Osteoblast (primary cell): ENCODE measurements around the gene VEZF1. TPM values are rescaled to one million over a fixed set of nuclear protein-coding genes. Genes with fewer than 3 reads are reported as not detected.
A peak's percentile ranks its signal among the peaks of the same experiment; 100 is the strongest.
"Not testable (repeated sequence)": the region's sequence is repeated elsewhere in the genome, so short reads cannot be mapped to it uniquely, and the experiment has no call there.

ENCODE experiments used
- DNase-seq: peaks from one replicate; pipeline ENCODE4 v3.0.0; 2011; ENCODE audit warnings: low spot score, mixed read lengths; ENCODE audit not compliant: insufficient read length; ENCODE audit errors: missing footprints
- H2AFZ ChIP-seq: 2 replicates; pipeline ENCODE4 v1.6.0; 2011; ENCODE audit warnings: mild to moderate bottlenecking, low read length
- H3K27ac ChIP-seq: 2 replicates; pipeline ENCODE4 v1.5.1; 2011; ENCODE audit warnings: mild to moderate bottlenecking, low read depth, low read length, moderate library complexity
- H3K27me3 ChIP-seq: 2 replicates; pipeline ENCODE4 v1.6.0; 2012; ENCODE audit warnings: mild to moderate bottlenecking, control low read depth, inconsistent platforms, low read length, moderate library complexity; ENCODE audit not compliant: insufficient read depth
- H3K36me3 ChIP-seq: 2 replicates; pipeline ENCODE4 v1.5.1; 2011; ENCODE audit warnings: mild to moderate bottlenecking, low read length, control low read depth, moderate library complexity; ENCODE audit not compliant: insufficient read depth
- H3K4me1 ChIP-seq: 2 replicates; pipeline ENCODE4 v1.5.1; 2011; ENCODE audit warnings: mild to moderate bottlenecking, low read length, control low read depth, moderate library complexity; ENCODE audit not compliant: insufficient read depth
- H3K4me2 ChIP-seq: 2 replicates; pipeline ENCODE4 v1.6.0; 2011; ENCODE audit warnings: mild to moderate bottlenecking, low read length; ENCODE audit not compliant: insufficient read depth
- H3K4me3 ChIP-seq: fragments of 200-600 bp; sonication (generic); 3 replicates; pipeline ENCODE4 v1.5.1; 2012; ENCODE audit warnings: mild to moderate bottlenecking, low read length, inconsistent platforms; ENCODE audit not compliant: insufficient read depth
- H3K79me2 ChIP-seq: 2 replicates; pipeline ENCODE4 v1.6.0; 2012; ENCODE audit warnings: mild to moderate bottlenecking, low read length, control low read depth, inconsistent platforms; ENCODE audit not compliant: insufficient read depth
- H3K9me3 ChIP-seq: 2 replicates; pipeline ENCODE4 v1.5.1; 2011; ENCODE audit warnings: low read depth, low read length, control low read depth
- H4K20me1 ChIP-seq: 2 replicates; pipeline ENCODE4 v1.6.0; 2012; ENCODE audit warnings: mild to moderate bottlenecking, low read length, control low read depth; ENCODE audit not compliant: insufficient read depth
- CTCF ChIP-seq: IDR thresholded peaks from 2 replicates; pipeline ENCODE4 v1.5.1; 2011; ENCODE audit warnings: mild to moderate bottlenecking, low read depth, low read length, moderate library complexity; ENCODE audit errors: extremely low read depth
- total RNA-seq: library from RNA; depleted of rRNA; stranded (reverse); fragments of >200 nt; gene quantifications from 2 replicates; pipeline ENCODE4 v1.2.3, GENCODE V29; 2012

Gene VEZF1
- total RNA-seq, 1 donor = 58.6 TPM

GRCh38 chr17:57962279-57963148 is 25.5 kb downstream of the VEZF1 start:
- Histone ChIP-seq H3K9me3 (no peaks in the 10 kb centered on the region), H3K27ac (no peak overlapping the region), H3K4me1 (no peaks in the 10 kb centered on the region), H3K4me3 (no peak overlapping the region), H3K79me2 (no peaks in the 10 kb centered on the region), H4K20me1 (no peaks in the 10 kb centered on the region), H3K27me3 (no peaks in the 10 kb centered on the region), H2AFZ (no peak overlapping the region), H3K4me2 (no peak overlapping the region), H3K36me3 (no peaks in the 10 kb centered on the region)
- no peak for TF ChIP-seq CTCF
- DNase-seq = no peak

GRCh38 chr17:57959929-57960328 is 28.1 kb downstream of the VEZF1 start:
- Histone ChIP-seq H3K36me3 (no peaks in the 10 kb centered on the region), H3K27me3 (no peaks in the 10 kb centered on the region), H3K4me2 (no peak overlapping the region), H3K79me2 (peaks cover 3% of the 10 kb centered on the region), H2AFZ (no peak overlapping the region), H3K27ac (no peak overlapping the region), H3K4me1 (peaks cover 8% of the 10 kb centered on the region), H3K9me3 (no peaks in the 10 kb centered on the region), H3K4me3 (no peak overlapping the region), H4K20me1 (no peaks in the 10 kb centered on the region)
- peak; percentile 62 for DNase-seq
- no peak for TF ChIP-seq CTCF

GRCh38 chr17:57958391-57958790 is 29.7 kb downstream of the VEZF1 start:
- H3K36me3 ChIP-seq, H3K27me3 ChIP-seq, H3K27ac ChIP-seq, H4K20me1 ChIP-seq, H3K4me3 ChIP-seq, H3K9me3 ChIP-seq, H2AFZ ChIP-seq, DNase-seq, H3K4me2 ChIP-seq: not testable (repeated sequence)
- Histone ChIP-seq H3K79me2 (peaks cover 18% of the 10 kb centered on the region), H3K4me1 (peaks cover 13% of the 10 kb centered on the region)

GRCh38 chr17:57957886-57958285 is 30.2 kb downstream of the VEZF1 start:
- no peak overlapping the region for H3K4me3 ChIP-seq
- H3K4me2 ChIP-seq = no peak overlapping the region
- no peak for TF ChIP-seq CTCF
- no peak overlapping the region for H2AFZ ChIP-seq
- DNase-seq = peak; percentile 36
- H4K20me1 ChIP-seq = no peaks in the 10 kb centered on the region
- no peaks in the 10 kb centered on the region for H3K36me3 ChIP-seq
- no peaks in the 10 kb centered on the region for H3K9me3 ChIP-seq
- no peaks in the 10 kb centered on the region for H3K27me3 ChIP-seq
- no peak overlapping the region for H3K27ac ChIP-seq
- peaks cover 17% of the 10 kb centered on the region for H3K4me1 ChIP-seq
- peaks cover 23% of the 10 kb centered on the region for H3K79me2 ChIP-seq
